Tibial nerve (tissue), 3 donors: ENCODE data around the gene HCFC1.
"Not testable (repeated sequence)": the region's sequence is repeated elsewhere in the genome, so short reads cannot be mapped to it uniquely, and the experiment has no call there.

ENCODE experiments used
- CTCF ChIP-seq, 5 experiments: fragments of 200-600 bp in 3 of 5; fragments of 450-650 bp in 2 of 5; sonication (generic) in 3 of 5; IDR thresholded peaks; one replicate each; pipeline ENCODE4 v1.5.1; 2016 to 2019; ENCODE audit warnings: antibody characterized with exemption in 5 of 5, mild to moderate bottlenecking in 3 of 5, moderate library complexity in 2 of 5
- POLR2A ChIP-seq, 2 donors: fragments of 450-650 bp; IDR thresholded peaks; one replicate each; pipeline ENCODE4 v1.6.1; 2017; ENCODE audit warnings: antibody characterized with exemption in 2 of 2, mild to moderate bottlenecking in 2 of 2, moderate library complexity in 2 of 2

- not testable (repeated sequence) for TF ChIP-seq CTCF, POLR2A (IDR thresholded peaks at IDR 0.05)
Measured at GRCh38 chrX:153980394-153980793, 8.8 kb upstream of the HCFC1 start.
